NT2/D1 (cell line): Measurements from ENCODE around the gene XIRP2.

ENCODE experiments used
- SUZ12 ChIP-seq: IDR thresholded peaks from 2 replicates; pipeline ENCODE4 v1.6.1; 2011; ENCODE audit not compliant: insufficient read length, insufficient read depth; ENCODE audit errors: extremely low read depth
- YY1 ChIP-seq: IDR thresholded peaks from 2 replicates; pipeline ENCODE4 v1.6.1; 2011; ENCODE audit not compliant: insufficient read length, insufficient read depth
- ZNF274 ChIP-seq: IDR thresholded peaks from 2 replicates; pipeline ENCODE4 v1.6.1; 2011; ENCODE audit warnings: mild to moderate bottlenecking, low read depth, low read length

GRCh38 chr2:166916987-166917386 lies 28.7 kb downstream of the XIRP2 start:
- no peak for TF ChIP-seq YY1
- no peak for TF ChIP-seq SUZ12
- no peak for TF ChIP-seq ZNF274
